ENCODE results near the gene FOXP1. TPM values are rescaled to one million over a fixed set of nuclear protein-coding genes. Genes with fewer than 3 reads are reported as not detected.

The FOXP1 gene
- total and polyA plus RNA-seq, 2 donors (not counting 1 experiment from before 2014, with no cell fraction given): 91.1 to 508 TPM

DNA sequence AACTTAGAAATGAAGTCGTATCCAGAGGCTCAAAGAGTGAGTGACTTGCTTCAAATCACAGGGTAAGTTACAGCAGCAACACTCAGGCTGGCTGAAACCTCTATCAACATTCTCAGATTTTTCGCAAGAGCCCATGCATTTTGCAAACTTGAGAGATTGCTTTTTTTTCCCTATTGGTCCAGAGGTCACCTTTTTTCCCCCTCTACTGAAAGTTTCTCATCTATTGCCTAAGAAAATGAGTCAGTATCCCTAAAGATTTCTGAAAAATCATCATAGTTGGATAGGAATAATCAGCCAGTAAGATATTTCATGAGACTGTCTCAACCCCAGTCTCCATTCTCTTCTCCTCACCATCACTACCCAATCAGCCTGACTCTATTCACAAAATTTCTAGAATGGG lies 410.6 kb downstream of the FOXP1 start:
- Histone ChIP-seq H2AFZ (ENCODE audit: insufficient read depth, low read depth, low read length, poor library complexity, severe bottlenecking) (no peak overlapping the region), H3K79me2 (ENCODE audit: control insufficient read depth, insufficient read depth, low read length) (peaks cover 83% of the 10 kb centered on the region), H3K36me3 (replicated peaks in 1 of 2; ENCODE audit: control extremely low read depth in 1 of 2, control insufficient read depth in 1 of 2, extremely low read depth in 1 of 2, insufficient read depth in 2 of 2, low read length in 1 of 2) (peaks cover 8 to 24% of the 10 kb centered on the region in 2 experiments), H3K27me3 (replicated peaks in 1 of 4; ENCODE audit: control extremely low read depth in 1 of 4, control insufficient read depth in 3 of 4, insufficient read depth in 4 of 4, low read length in 3 of 4) (no peaks in the 10 kb centered on the region), H3K9me3 (ENCODE audit: control extremely low read depth in 1 of 3, control insufficient read depth in 2 of 3, insufficient read depth in 1 of 3, low read length in 2 of 3) (no peaks in the 10 kb centered on the region), H3K27ac (ENCODE audit: low read length in 2 of 2) (peak overlapping the region in 1 of 2 donors; percentile 18), H3K9ac (ENCODE audit: low read length) (no peak overlapping the region), H3K4me3 (ENCODE audit: control extremely low read depth in 1 of 5, extremely low read depth in 1 of 5, insufficient read depth in 1 of 5, low read depth in 2 of 5, low read length in 4 of 5) (no peak overlapping the region), H3K4me2 (replicated peaks; ENCODE audit: low read depth, low read length, poor library complexity, severe bottlenecking) (no peak overlapping the region), H4K20me1 (ENCODE audit: control insufficient read depth, insufficient read depth, low read length, poor library complexity, severe bottlenecking) (peaks cover 31% of the 10 kb centered on the region), H3K4me1 (ENCODE audit: control insufficient read depth in 2 of 2, insufficient read depth in 2 of 2, low read length in 2 of 2) (no peaks in the 10 kb centered on the region)
- 100% methylated on average over 2 of the region's 2 CpGs for WGBS (ENCODE audit: insufficient coverage)
- TF ChIP-seq, protein P1, sequence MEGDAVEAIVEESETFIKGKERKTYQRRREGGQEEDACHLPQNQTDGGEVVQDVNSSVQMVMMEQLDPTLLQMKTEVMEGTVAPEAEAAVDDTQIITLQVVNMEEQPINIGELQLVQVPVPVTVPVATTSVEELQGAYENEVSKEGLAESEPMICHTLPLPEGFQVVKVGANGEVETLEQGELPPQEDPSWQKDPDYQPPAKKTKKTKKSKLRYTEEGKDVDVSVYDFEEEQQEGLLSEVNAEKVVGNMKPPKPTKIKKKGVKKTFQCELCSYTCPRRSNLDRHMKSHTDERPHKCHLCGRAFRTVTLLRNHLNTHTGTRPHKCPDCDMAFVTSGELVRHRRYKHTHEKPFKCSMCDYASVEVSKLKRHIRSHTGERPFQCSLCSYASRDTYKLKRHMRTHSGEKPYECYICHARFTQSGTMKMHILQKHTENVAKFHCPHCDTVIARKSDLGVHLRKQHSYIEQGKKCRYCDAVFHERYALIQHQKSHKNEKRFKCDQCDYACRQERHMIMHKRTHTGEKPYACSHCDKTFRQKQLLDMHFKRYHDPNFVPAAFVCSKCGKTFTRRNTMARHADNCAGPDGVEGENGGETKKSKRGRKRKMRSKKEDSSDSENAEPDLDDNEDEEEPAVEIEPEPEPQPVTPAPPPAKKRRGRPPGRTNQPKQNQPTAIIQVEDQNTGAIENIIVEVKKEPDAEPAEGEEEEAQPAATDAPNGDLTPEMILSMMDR (IDR thresholded peaks at IDR 0.05): no peak
- no peak for TF ChIP-seq EZH2 (IDR thresholded peaks at IDR 0.05; ENCODE audit: borderline replicate concordance, insufficient read depth, low read depth, low read length, poor library complexity, severe bottlenecking)
- Mint-ChIP-seq H3K4me3 (no peak overlapping the region), H3K27ac (peak overlapping the region; percentile 34), H3K4me1 (peaks cover 22% of the 10 kb centered on the region), H3K9me3 (ENCODE audit: insufficient read depth) (no peaks in the 10 kb centered on the region), H3K27me3 (no peaks in the 10 kb centered on the region)
- DNase-seq: no peak
- ATAC-seq (ENCODE audit: low read depth): no peak
- CTCF ChIA-PET: interaction anchor here (0.5 kb wide), 1 partner anchor 152 kb away, joined by 4 read pairs; no protein-coding TSS in a partner anchor
- POLR2A ChIA-PET: no interaction called here
- intact Hi-C loops (cut with micrococcal nuclease): no loop called here

- TF ChIP-seq, protein P1 (IDR thresholded peaks at IDR 0.05): no peak
- no peak for TF ChIP-seq EZH2 (IDR thresholded peaks at IDR 0.05; ENCODE audit: borderline replicate concordance, insufficient read depth, low read depth, low read length, poor library complexity, severe bottlenecking)
- Histone ChIP-seq H3K4me1 (ENCODE audit: control insufficient read depth in 2 of 2, insufficient read depth in 2 of 2, low read length in 2 of 2) (no peaks in the 10 kb centered on the region), H4K20me1 (ENCODE audit: control insufficient read depth, insufficient read depth, low read length, poor library complexity, severe bottlenecking) (peaks cover 31% of the 10 kb centered on the region), H3K27me3 (replicated peaks in 1 of 4; ENCODE audit: control extremely low read depth in 1 of 4, control insufficient read depth in 3 of 4, insufficient read depth in 4 of 4, low read length in 3 of 4) (no peaks in the 10 kb centered on the region), H3K9me3 (ENCODE audit: control extremely low read depth in 1 of 3, control insufficient read depth in 2 of 3, insufficient read depth in 1 of 3, low read length in 2 of 3) (no peaks in the 10 kb centered on the region), H3K9ac (ENCODE audit: low read length) (no peak overlapping the region), H3K4me3 (ENCODE audit: control extremely low read depth in 1 of 5, extremely low read depth in 1 of 5, insufficient read depth in 1 of 5, low read depth in 2 of 5, low read length in 4 of 5) (no peak overlapping the region), H3K79me2 (ENCODE audit: control insufficient read depth, insufficient read depth, low read length) (peaks cover 79% of the 10 kb centered on the region), H3K27ac (ENCODE audit: low read length in 2 of 2) (peak overlapping the region in 1 of 2 donors; percentile 18), H3K36me3 (replicated peaks in 1 of 2; ENCODE audit: control extremely low read depth in 1 of 2, control insufficient read depth in 1 of 2, extremely low read depth in 1 of 2, insufficient read depth in 2 of 2, low read length in 1 of 2) (peaks cover 8 to 26% of the 10 kb centered on the region in 2 experiments), H3K4me2 (replicated peaks; ENCODE audit: low read depth, low read length, poor library complexity, severe bottlenecking) (no peak overlapping the region), H2AFZ (ENCODE audit: insufficient read depth, low read depth, low read length, poor library complexity, severe bottlenecking) (no peak overlapping the region)
- Mint-ChIP-seq H3K4me1 (peaks cover 20% of the 10 kb centered on the region), H3K4me3 (no peak overlapping the region), H3K9me3 (ENCODE audit: insufficient read depth) (no peaks in the 10 kb centered on the region), H3K27me3 (no peaks in the 10 kb centered on the region), H3K27ac (no peak overlapping the region)
- no CpG with 5 or more reads among the region's 3 CpGs for WGBS (ENCODE audit: insufficient coverage)
- intact Hi-C loops (cut with micrococcal nuclease): no loop called here
- CTCF ChIA-PET: no interaction called here
- POLR2A ChIA-PET: no interaction called here
- DNase-seq (no peak), ATAC-seq (ENCODE audit: low read depth) (no peak)
These were observed 411.3 kb downstream of the FOXP1 start for GRCh38 chr3:71172189-71172588.

Measured in B cell (primary cell).